OCI-LY3 (cell line): ENCODE results near the gene RAB7A.

Experiments used
- H2AFZ ChIP-seq: fragments of 200-600, 300-600 bp; shearing (Covaris generic); 2 replicates; pipeline ENCODE4 v1.6.0; 2014; ENCODE audit warnings: antibody characterized with exemption, low read depth, low read length
- H3K27ac ChIP-seq: fragments of 200-600, 300-600 bp; sonication (generic); 2 replicates; pipeline ENCODE4 v1.5.1; 2014; ENCODE audit warnings: mild to moderate bottlenecking, low read length, moderate library complexity, mixed read lengths
- H3K27me3 ChIP-seq: fragments of 200-600, 300-600 bp; sonication (generic); 2 replicates; pipeline ENCODE4 v1.6.1; 2014; ENCODE audit warnings: low read depth, low read length, mixed read lengths
- H3K36me3 ChIP-seq: fragments of 200-600, 300-600 bp; sonication (generic); replicated peaks from 2 replicates; pipeline ENCODE3; 2014; ENCODE audit warnings: low read depth, low read length, mixed read lengths
- H3K4me1 ChIP-seq: fragments of 300-600, 200-600 bp; sonication (generic); 2 replicates; pipeline ENCODE4 v1.6.1; 2014; ENCODE audit warnings: low read length, mixed read lengths
- H3K4me2 ChIP-seq: fragments of 200-600, 300-600 bp; sonication (generic); 2 replicates; pipeline ENCODE4 v1.6.1; 2014; ENCODE audit warnings: low read length, mixed read lengths
- H3K4me3 ChIP-seq: fragments of 300-600, 200-600 bp; sonication (generic); 2 replicates; pipeline ENCODE4 v1.5.1; 2014; ENCODE audit warnings: antibody characterized with exemption, mild to moderate bottlenecking, low read length, moderate library complexity
- H3K79me2 ChIP-seq: fragments of 300-600, 200-600 bp; shearing (Covaris generic); 2 replicates; pipeline ENCODE4 v1.6.1; 2014; ENCODE audit warnings: mild to moderate bottlenecking, low read length, mixed read lengths
- H3K9ac ChIP-seq: fragments of 300-600, 200-600 bp; shearing (Covaris generic); 2 replicates; pipeline ENCODE4 v1.6.0; 2014; ENCODE audit warnings: mild to moderate bottlenecking, low read length, moderate library complexity
- H3K9me3 ChIP-seq: fragments of 200-600, 300-600 bp; shearing (Covaris generic); 2 replicates; pipeline ENCODE4 v1.6.1; 2014; ENCODE audit warnings: low read length, mixed read lengths; ENCODE audit not compliant: insufficient read depth
- H4K20me1 ChIP-seq: fragments of 200-600, 300-600 bp; sonication (generic); 2 replicates; pipeline ENCODE4 v1.6.1; 2016; ENCODE audit warnings: low read length, mixed read lengths; ENCODE audit not compliant: insufficient read depth
- EZH2phosphoT487 ChIP-seq: fragments of 200-600 bp; shearing (Covaris generic); IDR thresholded peaks from 2 replicates; pipeline ENCODE4 v1.6.1; 2018; ENCODE audit warnings: antibody characterized with exemption, mixed run types, low read depth
- TF ChIP-seq, protein P1 (sequence below): fragments of 200-600, 300-600 bp; sonication (generic); IDR thresholded peaks from 2 replicates; pipeline ENCODE4 v1.5.1; 2014; ENCODE audit warnings: antibody characterized with exemption, low read length, low read depth

RAB7A gene

DNA sequence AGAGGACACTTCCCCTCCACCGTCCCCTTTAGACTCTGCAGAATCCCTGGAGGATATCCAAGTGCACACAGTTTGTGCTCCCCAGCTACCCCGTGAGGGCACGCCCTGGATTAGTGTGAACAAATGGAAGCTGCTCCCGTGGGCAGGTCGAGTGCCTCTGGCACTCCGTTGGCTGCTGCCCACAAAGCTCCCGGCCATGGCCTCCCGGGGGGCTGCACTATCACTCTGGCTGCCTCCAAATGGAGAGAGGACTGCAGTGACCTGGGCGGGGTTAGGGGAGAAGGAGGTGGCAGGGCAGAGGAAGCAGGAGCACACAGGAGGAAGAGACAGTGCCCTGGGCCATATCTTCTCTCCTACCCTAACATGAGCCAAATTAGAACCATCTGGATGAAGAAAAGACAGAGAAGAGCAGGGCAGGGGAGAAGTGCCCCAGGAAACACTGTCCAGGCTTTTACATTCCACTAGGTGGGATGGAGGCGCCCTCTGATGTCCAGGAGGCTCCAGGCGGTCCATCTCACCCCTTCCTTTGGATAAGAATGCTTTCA lies 124.0 kb downstream of the RAB7A start:
- H3K79me2 ChIP-seq, result no peaks in the 10 kb centered on the region
- TF ChIP-seq, protein P1, sequence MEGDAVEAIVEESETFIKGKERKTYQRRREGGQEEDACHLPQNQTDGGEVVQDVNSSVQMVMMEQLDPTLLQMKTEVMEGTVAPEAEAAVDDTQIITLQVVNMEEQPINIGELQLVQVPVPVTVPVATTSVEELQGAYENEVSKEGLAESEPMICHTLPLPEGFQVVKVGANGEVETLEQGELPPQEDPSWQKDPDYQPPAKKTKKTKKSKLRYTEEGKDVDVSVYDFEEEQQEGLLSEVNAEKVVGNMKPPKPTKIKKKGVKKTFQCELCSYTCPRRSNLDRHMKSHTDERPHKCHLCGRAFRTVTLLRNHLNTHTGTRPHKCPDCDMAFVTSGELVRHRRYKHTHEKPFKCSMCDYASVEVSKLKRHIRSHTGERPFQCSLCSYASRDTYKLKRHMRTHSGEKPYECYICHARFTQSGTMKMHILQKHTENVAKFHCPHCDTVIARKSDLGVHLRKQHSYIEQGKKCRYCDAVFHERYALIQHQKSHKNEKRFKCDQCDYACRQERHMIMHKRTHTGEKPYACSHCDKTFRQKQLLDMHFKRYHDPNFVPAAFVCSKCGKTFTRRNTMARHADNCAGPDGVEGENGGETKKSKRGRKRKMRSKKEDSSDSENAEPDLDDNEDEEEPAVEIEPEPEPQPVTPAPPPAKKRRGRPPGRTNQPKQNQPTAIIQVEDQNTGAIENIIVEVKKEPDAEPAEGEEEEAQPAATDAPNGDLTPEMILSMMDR, result no peak
- no peak for TF ChIP-seq EZH2phosphoT487
- H3K36me3 ChIP-seq, result no peaks in the 10 kb centered on the region
- H3K4me3 ChIP-seq, result no peak overlapping the region
- no peak overlapping the region for H3K27ac ChIP-seq
- no peak overlapping the region for H3K4me2 ChIP-seq
- no peak overlapping the region for H2AFZ ChIP-seq
- H3K4me1 ChIP-seq, result peaks cover 13% of the 10 kb centered on the region
- no peaks in the 10 kb centered on the region for H4K20me1 ChIP-seq
- H3K27me3 ChIP-seq, result no peaks in the 10 kb centered on the region
- no peak overlapping the region for H3K9ac ChIP-seq
- H3K9me3 ChIP-seq, result no peaks in the 10 kb centered on the region

DNA sequence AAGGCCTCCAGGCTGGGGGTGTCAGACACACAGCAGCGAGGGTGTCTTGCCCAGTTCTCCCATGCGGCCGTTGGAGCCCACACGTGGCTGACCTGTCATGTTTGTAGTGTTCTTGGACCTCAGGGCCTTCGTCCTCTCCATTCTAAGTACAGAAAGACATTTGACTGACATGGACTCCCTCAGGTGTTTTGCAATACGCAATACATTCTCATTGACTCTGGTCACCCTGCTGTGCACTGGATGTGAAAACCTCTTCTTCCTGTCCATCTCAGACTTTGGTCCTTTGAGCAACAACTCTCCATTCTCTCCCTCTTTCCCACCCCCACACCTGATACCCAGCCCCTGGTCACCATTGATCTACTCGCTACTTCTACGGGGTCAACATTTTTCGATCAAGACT lies 124.6 kb downstream of the RAB7A start:
- peaks cover 7% of the 10 kb centered on the region for H3K4me1 ChIP-seq
- H4K20me1 ChIP-seq, result no peaks in the 10 kb centered on the region
- H3K4me3 ChIP-seq, result no peak overlapping the region
- no peaks in the 10 kb centered on the region for H3K79me2 ChIP-seq
- H2AFZ ChIP-seq, result no peak overlapping the region
- no peak overlapping the region for H3K4me2 ChIP-seq
- no peaks in the 10 kb centered on the region for H3K36me3 ChIP-seq
- no peaks in the 10 kb centered on the region for H3K27me3 ChIP-seq
- no peaks in the 10 kb centered on the region for H3K9me3 ChIP-seq
- no peak overlapping the region for H3K9ac ChIP-seq
- H3K27ac ChIP-seq, result no peak overlapping the region
- TF ChIP-seq, protein P1, result no peak
- no peak for TF ChIP-seq EZH2phosphoT487

DNA sequence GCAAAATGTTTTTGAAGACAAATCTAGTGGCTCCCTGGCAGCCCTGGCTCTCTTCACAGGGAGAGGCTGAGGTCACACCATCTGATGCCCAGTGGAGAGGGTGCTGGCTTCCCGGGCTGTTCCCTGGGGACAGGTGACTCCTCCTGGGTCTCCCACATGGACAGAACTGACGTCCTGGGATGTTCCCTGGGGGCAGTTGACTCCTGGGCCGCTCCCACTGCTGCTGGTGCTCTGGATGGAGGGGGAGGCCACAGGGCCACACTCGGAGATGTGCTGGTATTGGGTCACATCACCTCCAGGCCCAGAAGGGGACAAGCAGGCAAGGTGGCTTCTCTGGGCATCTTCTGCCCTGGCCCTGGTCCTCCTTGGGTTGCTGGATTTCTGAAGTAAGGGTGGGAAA lies 125.6 kb downstream of the RAB7A start:
- Histone ChIP-seq H2AFZ (no peak overlapping the region), H3K9me3 (no peaks in the 10 kb centered on the region), H4K20me1 (no peaks in the 10 kb centered on the region), H3K79me2 (no peaks in the 10 kb centered on the region), H3K4me1 (no peaks in the 10 kb centered on the region), H3K4me2 (no peak overlapping the region), H3K4me3 (no peak overlapping the region), H3K27ac (no peak overlapping the region), H3K36me3 (no peaks in the 10 kb centered on the region), H3K9ac (no peak overlapping the region), H3K27me3 (no peaks in the 10 kb centered on the region)
- TF ChIP-seq EZH2phosphoT487, result no peak
- TF ChIP-seq, protein P1, result no peak

DNA sequence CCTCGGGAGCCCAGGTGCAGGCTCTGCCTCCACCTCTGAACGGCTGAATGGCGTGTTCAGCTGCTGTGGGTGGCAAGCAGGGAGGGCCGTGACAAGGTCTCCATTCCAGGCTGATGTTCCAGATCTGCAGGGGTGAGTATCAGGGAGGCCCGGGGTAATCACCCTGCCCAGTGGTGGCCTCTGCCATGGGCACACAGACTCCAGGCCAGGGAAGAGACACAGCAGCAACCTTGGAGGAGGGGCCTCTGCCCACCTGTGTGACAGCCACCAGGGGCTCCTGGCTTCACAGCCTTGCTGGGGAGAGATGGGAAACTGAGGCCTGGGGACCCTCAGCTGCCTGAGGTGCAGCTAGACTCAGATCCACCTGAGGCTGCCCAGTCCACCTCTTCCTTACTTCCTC lies 127.8 kb downstream of the RAB7A start:
- Histone ChIP-seq H3K4me3 (no peak overlapping the region), H3K27me3 (no peaks in the 10 kb centered on the region), H3K36me3 (no peaks in the 10 kb centered on the region), H3K27ac (no peak overlapping the region), H3K79me2 (no peaks in the 10 kb centered on the region), H3K9ac (no peak overlapping the region), H3K4me1 (no peaks in the 10 kb centered on the region), H4K20me1 (no peaks in the 10 kb centered on the region), H2AFZ (no peak overlapping the region), H3K9me3 (no peaks in the 10 kb centered on the region), H3K4me2 (no peak overlapping the region)
- TF ChIP-seq, protein P1, result no peak
- TF ChIP-seq EZH2phosphoT487, result no peak
